MCF 10A (cell line): ENCODE results near the gene OAS3. TPM values are rescaled to one million over a fixed set of nuclear protein-coding genes. Genes with fewer than 3 reads are reported as not detected.

Experiments
- BruUV-seq: library from RNA; stranded (reverse); fragments of 400-500 nt; replicated peaks from 2 replicates; lab custom pipeline; 2021; lab: Mats Ljungman, UMichigan
- CTCF ChIA-PET: fragments of 300-600 bp; sonication (Branson Sonifier 250); formaldehyde crosslinking; extraction: SDS; loops from one replicate; lab custom pipeline; 2021; ENCODE audit warnings: antibody characterized with exemption, inconsistent platforms; lab: Yijun Ruan, JAX
- POLR2A ChIA-PET: fragments of 300-600, 350-650 bp; sonication (Branson Sonifier 250); formaldehyde crosslinking; extraction: SDS; loops from one replicate; lab custom pipeline; 2020; ENCODE audit warnings: antibody characterized with exemption, inconsistent platforms; lab: Yijun Ruan, JAX
- DNase-seq: peaks from one replicate; pipeline ENCODE4 v3.0.0-alpha.2; 2018; ENCODE audit not compliant: unreplicated experiment
- H3K27ac Mint-ChIP-seq: one replicate; pipeline ENCODE4 v1.8.0; 2022; ENCODE audit warnings: mild to moderate bottlenecking, low read depth, mixed read lengths; ENCODE audit not compliant: unreplicated experiment
- H3K27me3 Mint-ChIP-seq: one replicate; pipeline ENCODE4 v1.8.0; 2022; ENCODE audit warnings: mixed read lengths; ENCODE audit not compliant: insufficient read depth, unreplicated experiment
- H3K36me3 Mint-ChIP-seq: one replicate; pipeline ENCODE4 v1.8.0; 2022; ENCODE audit warnings: mild to moderate bottlenecking, moderate library complexity, mixed read lengths; ENCODE audit not compliant: insufficient read depth, unreplicated experiment
- H3K4me1 Mint-ChIP-seq: one replicate; pipeline ENCODE4 v1.8.0; 2022; ENCODE audit warnings: mixed read lengths; ENCODE audit not compliant: insufficient read depth, unreplicated experiment
- H3K4me3 Mint-ChIP-seq: one replicate; pipeline ENCODE4 v1.8.0; 2022; ENCODE audit warnings: mild to moderate bottlenecking, moderate library complexity, mixed read lengths; ENCODE audit not compliant: unreplicated experiment
- H3K9me3 Mint-ChIP-seq: one replicate; pipeline ENCODE4 v1.8.0; 2022; ENCODE audit warnings: mixed read lengths; ENCODE audit not compliant: unreplicated experiment
- intact Hi-C: fragments of 100-400 bp; cut with micrococcal nuclease; formaldehyde crosslinking; loops from 2 replicates; pipeline ENCODE4 v1.14.1; 2022
- total RNA-seq: library from RNA; stranded (reverse); gene quantifications from 2 replicates; pipeline ENCODE4 v1.2.3, GENCODE V29; 2022
- TF ChIP-seq, protein P1 (sequence below): fragments of 200-600 bp; IDR thresholded peaks from one replicate; pipeline ENCODE4 v1.8.0; 2022; ENCODE audit warnings: antibody characterized with exemption, mild to moderate bottlenecking; ENCODE audit not compliant: unreplicated experiment

Gene OAS3
- total RNA-seq, 1 experiment from 2014 or later, result 6.5 TPM

DNA sequence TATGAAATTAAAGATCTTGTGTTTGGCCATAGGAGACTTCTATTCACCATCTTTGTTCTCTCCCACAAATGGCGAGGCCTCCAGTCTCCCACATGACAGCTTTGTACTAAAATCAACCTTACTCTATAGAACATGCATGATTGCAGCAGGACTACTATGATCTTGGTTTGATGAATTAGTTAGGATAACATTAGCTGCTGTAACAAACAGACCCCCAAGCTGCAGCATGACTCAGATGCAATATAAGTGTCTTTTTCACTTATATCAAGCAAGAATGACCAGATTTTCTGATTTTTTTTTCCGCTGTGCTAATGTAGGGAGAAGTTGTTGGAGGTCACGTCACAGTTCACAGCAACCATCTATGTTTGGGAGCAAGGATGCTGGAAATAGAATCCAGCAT, 10.8 kb upstream of the OAS3 start:
- Mint-ChIP-seq H3K36me3 (no peaks in the 10 kb centered on the region), H3K27me3 (no peaks in the 10 kb centered on the region), H3K27ac (no peak overlapping the region), H3K4me3 (no peak overlapping the region), H3K4me1 (no peaks in the 10 kb centered on the region), H3K9me3 (no peaks in the 10 kb centered on the region)
- TF ChIP-seq, protein P1, sequence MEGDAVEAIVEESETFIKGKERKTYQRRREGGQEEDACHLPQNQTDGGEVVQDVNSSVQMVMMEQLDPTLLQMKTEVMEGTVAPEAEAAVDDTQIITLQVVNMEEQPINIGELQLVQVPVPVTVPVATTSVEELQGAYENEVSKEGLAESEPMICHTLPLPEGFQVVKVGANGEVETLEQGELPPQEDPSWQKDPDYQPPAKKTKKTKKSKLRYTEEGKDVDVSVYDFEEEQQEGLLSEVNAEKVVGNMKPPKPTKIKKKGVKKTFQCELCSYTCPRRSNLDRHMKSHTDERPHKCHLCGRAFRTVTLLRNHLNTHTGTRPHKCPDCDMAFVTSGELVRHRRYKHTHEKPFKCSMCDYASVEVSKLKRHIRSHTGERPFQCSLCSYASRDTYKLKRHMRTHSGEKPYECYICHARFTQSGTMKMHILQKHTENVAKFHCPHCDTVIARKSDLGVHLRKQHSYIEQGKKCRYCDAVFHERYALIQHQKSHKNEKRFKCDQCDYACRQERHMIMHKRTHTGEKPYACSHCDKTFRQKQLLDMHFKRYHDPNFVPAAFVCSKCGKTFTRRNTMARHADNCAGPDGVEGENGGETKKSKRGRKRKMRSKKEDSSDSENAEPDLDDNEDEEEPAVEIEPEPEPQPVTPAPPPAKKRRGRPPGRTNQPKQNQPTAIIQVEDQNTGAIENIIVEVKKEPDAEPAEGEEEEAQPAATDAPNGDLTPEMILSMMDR, result no peak
- BruUV-seq, result no TSS peak
- intact Hi-C loops, result no loop called here
- no peak for DNase-seq
- ChIA-PET POLR2A (interaction anchor here (0.6 to 1.4 kb wide), 2 partner anchors 11 to 486 kb away, joined by 5 to 6 read pairs; no protein-coding TSS in a partner anchor), CTCF (no interaction called here)

DNA sequence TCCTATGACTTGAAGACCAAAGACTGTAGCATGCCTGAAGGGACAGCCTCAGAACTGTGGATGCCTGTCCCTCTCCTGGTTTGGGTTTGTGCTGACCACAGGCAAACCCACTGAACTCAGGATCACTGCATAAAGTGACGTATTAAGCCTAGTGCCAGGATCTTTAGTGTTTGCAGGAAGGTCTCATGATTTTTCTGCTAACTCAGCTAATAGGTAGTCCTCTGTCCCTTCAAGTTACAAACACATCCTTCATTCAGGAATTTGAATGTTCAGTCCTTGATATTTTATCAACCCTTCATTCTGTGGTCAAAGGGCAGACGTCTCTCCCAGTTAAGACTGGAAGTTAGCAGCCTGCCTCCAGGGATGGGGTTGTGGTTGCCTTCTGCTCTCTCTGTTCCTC, 10.3 kb upstream of the OAS3 start:
- no TSS peak for BruUV-seq
- CTCF ChIA-PET, result interaction anchor here (0.6 to 0.7 kb wide), 2 partner anchors 10 to 496 kb away, joined by 3 to 4 read pairs; partner anchors contain the start of gene OAS3

DNA sequence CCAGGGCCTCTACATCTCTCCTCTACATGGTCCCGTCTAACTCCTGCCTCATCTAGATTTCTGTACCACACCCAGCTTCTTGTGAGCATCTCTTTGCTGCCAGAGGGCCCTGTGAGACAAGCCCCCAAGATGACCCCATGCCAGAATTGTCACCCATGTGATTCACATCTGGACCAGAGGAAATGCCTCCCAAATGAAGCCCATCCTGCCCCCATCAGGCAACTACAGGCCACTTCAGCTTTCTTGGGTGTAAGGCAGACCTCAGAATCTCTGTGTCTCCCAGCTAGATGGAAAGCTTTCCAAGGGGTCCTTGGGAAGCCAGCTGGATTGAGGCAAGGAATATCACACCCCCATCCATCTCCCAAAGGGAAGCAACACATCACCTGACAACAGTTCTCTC, 9.3 kb upstream of the OAS3 start:
- CTCF ChIA-PET, result interaction anchor here (0.5 kb wide), 1 partner anchor 457 kb away, joined by 4 read pairs; no protein-coding TSS in a partner anchor

More for the DNA sequence above, 10.3 kb upstream of the OAS3 start:
- H3K27me3 Mint-ChIP-seq, result no peaks in the 10 kb centered on the region
- H3K27ac Mint-ChIP-seq, result no peak overlapping the region
- H3K9me3 Mint-ChIP-seq, result no peaks in the 10 kb centered on the region
- DNase-seq, result no peak
- intact Hi-C loops, result no loop called here
- H3K36me3 Mint-ChIP-seq, result no peaks in the 10 kb centered on the region
- no peak overlapping the region for H3K4me3 Mint-ChIP-seq
- POLR2A ChIA-PET, result interaction anchor here (0.6 to 1.4 kb wide), 2 partner anchors 11 to 487 kb away, joined by 5 to 6 read pairs; no protein-coding TSS in a partner anchor
- TF ChIP-seq, protein P1, result no peak
- no peaks in the 10 kb centered on the region for H3K4me1 Mint-ChIP-seq

DNA sequence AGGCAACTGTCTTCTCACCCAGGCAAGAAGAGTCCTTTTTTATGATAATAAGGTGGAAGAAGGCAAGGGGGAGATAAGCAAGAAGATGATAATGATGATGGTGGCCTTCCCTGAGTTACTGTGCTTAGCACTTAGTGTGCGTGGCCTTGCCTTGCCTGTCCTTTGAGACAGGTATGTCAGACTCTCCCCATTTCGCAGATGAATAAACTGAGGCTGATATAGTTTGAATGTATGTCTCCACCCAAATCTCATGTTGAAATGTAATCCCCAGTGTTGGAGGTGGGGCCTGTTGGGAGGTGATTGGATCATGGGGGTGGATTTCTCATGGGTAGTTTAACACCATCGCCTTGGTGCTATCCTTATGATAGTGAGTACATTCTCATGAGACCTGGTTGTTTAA, 8.6 kb upstream of the OAS3 start:
- no peaks in the 10 kb centered on the region for H3K9me3 Mint-ChIP-seq
- TF ChIP-seq, protein P1, result no peak
- no TSS peak for BruUV-seq
- POLR2A ChIA-PET, result no interaction called here
- CTCF ChIA-PET, result interaction anchor here (0.5 kb wide), 1 partner anchor 458 kb away, joined by 4 read pairs; no protein-coding TSS in a partner anchor
- no peak overlapping the region for H3K27ac Mint-ChIP-seq
- no peaks in the 10 kb centered on the region for H3K27me3 Mint-ChIP-seq
- intact Hi-C loops, result no loop called here
- no peaks in the 10 kb centered on the region for H3K36me3 Mint-ChIP-seq
- H3K4me3 Mint-ChIP-seq, result no peak overlapping the region
- DNase-seq, result no peak
- H3K4me1 Mint-ChIP-seq, result peaks cover 5% of the 10 kb centered on the region

More for the DNA sequence above, 9.3 kb upstream of the OAS3 start:
- no TSS peak for BruUV-seq
- intact Hi-C loops, result no loop called here
- no peaks in the 10 kb centered on the region for H3K36me3 Mint-ChIP-seq
- no peaks in the 10 kb centered on the region for H3K27me3 Mint-ChIP-seq
- no peak overlapping the region for H3K4me3 Mint-ChIP-seq
- peak; percentile 10 for DNase-seq
- POLR2A ChIA-PET, result no interaction called here
- no peaks in the 10 kb centered on the region for H3K9me3 Mint-ChIP-seq
- no peak overlapping the region for H3K27ac Mint-ChIP-seq
- H3K4me1 Mint-ChIP-seq, result no peaks in the 10 kb centered on the region
- TF ChIP-seq, protein P1, result no peak
